Lung (tissue), 12 donors: ENCODE results near the gene IGLON5. TPM values are rescaled to one million over a fixed set of nuclear protein-coding genes. Genes with fewer than 3 reads are reported as not detected.

ENCODE experiments used
- ATAC-seq: fragments of 200-7000 bp; cut with Tn5 transposase; one replicate; pipeline ENCODE4 v1.9.1; 2020; ENCODE audit warnings: moderate number of reproducible peaks; ENCODE audit not compliant: insufficient read depth, low FRiP score
- DNase-seq, 3 donors: peaks; one replicate each; pipeline ENCODE4 v3.0.0-alpha.2; 2013 to 2017
- H3K27ac ChIP-seq, 2 donors: one replicate each; pipeline ENCODE4 v1.5.1; 2013; ENCODE audit warnings: mild to moderate bottlenecking in 2 of 2, moderate library complexity in 2 of 2, control low read depth in 1 of 2, inconsistent platforms in 1 of 2, low read depth in 1 of 2, low read length in 1 of 2
- H3K27me3 ChIP-seq, 3 donors: one replicate each; pipeline ENCODE4 v1.5.1; 2013; ENCODE audit warnings: low read length in 2 of 3; ENCODE audit not compliant: control insufficient read depth in 3 of 3, insufficient read depth in 3 of 3
- H3K36me3 ChIP-seq, 4 donors: one replicate each; pipeline ENCODE4 v1.5.1; 2013; ENCODE audit warnings: low read length in 4 of 4, mild to moderate bottlenecking in 1 of 4, moderate library complexity in 1 of 4; ENCODE audit not compliant: control insufficient read depth in 4 of 4, insufficient read depth in 4 of 4
- H3K4me1 ChIP-seq, 5 donors: one replicate each; pipeline ENCODE4 v1.5.1; 2013; ENCODE audit warnings: low read length in 5 of 5, mild to moderate bottlenecking in 2 of 5, moderate library complexity in 1 of 5; ENCODE audit not compliant: control insufficient read depth in 5 of 5, insufficient read depth in 5 of 5
- H3K4me3 ChIP-seq: one replicate; pipeline ENCODE4 v1.5.1; 2013; ENCODE audit warnings: mild to moderate bottlenecking, control low read depth, moderate library complexity
- H3K9ac ChIP-seq, 2 donors: one replicate each; pipeline ENCODE4 v1.5.1; 2013; ENCODE audit warnings: low read length in 2 of 2, control low read depth in 1 of 2; ENCODE audit not compliant: insufficient read depth in 1 of 2
- H3K9me3 ChIP-seq, 4 donors: one replicate each; pipeline ENCODE4 v1.5.1; 2013; ENCODE audit warnings: low read length in 3 of 4, mild to moderate bottlenecking in 1 of 4, moderate library complexity in 1 of 4; ENCODE audit not compliant: control insufficient read depth in 4 of 4, insufficient read depth in 3 of 4
- WGBS, 2 donors: extraction: QIAGEN DNeasy Blood & Tissue Kit; methylation state at CpG; one replicate each; pipeline ENCODE4 v1.1.7; 2013; 5-methylcytosine and 5-hydroxymethylcytosine counted together
- polyA plus RNA-seq, 2 donors: library from polyadenylated mRNA; stranded (reverse); fragments of 200-250 nt; gene quantifications; one replicate each; pipeline ENCODE4 v1.2.1, GENCODE V29; 2013
- total RNA-seq, 2 donors: library from RNA; depleted of rRNA in 1 of 2; stranded (reverse); fragments of >200 nt in 1 of 2; gene quantifications; one replicate each; pipeline ENCODE4 v1.2.1, GENCODE V29; 2014 to 2021
- TF ChIP-seq, protein P1 (sequence below): IDR thresholded peaks from 2 replicates; pipeline ENCODE4 v1.5.1; 2012; ENCODE audit warnings: mild to moderate bottlenecking; ENCODE audit errors: control extremely low read depth, extremely low read depth
- donor health status: control.
- donor health status: control.
- donor health status: Bipolar disorder and iron deficiency.
- donor health status: healthy.
- donor health status: DM: yes; HTN: yes; CAD: no.

The IGLON5 gene
- total and polyA plus RNA-seq, 4 donors = 0.09 to 0.43 (median 0.18) TPM; not detected in 1

DNA sequence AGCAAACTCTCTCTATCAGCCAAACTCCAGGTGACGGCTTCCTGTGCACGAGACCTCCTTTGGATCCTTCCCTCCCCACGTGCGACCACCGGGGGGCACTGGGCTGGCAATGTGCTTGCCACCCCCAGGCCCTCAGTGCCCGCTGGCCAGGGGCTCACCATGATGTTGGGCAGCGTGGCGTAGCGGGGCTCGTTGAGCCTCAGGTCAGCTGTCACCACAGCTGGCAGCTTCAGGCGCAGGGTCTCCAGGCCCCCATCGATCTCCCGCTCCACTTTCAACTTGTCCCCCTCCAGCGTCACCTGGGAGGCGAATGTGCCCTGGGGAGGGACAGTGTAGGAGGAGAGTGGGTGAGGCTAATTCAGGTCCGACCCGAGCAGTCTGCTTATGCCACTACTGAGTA, 35.3 kb downstream of the IGLON5 start:
- no peak overlapping the region for H3K9ac ChIP-seq
- no peak overlapping the region for H3K4me3 ChIP-seq
- ATAC-seq (no peak), DNase-seq (no peak)
- H3K27me3 ChIP-seq = no peaks in the 10 kb centered on the region
- 89 to 93% methylated on average over 17 of the region's 17 CpGs for WGBS, 2 donors
- no peaks in the 10 kb centered on the region for H3K9me3 ChIP-seq
- no peaks in the 10 kb centered on the region for H3K4me1 ChIP-seq
- no peak overlapping the region for H3K27ac ChIP-seq
- TF ChIP-seq, protein P1, sequence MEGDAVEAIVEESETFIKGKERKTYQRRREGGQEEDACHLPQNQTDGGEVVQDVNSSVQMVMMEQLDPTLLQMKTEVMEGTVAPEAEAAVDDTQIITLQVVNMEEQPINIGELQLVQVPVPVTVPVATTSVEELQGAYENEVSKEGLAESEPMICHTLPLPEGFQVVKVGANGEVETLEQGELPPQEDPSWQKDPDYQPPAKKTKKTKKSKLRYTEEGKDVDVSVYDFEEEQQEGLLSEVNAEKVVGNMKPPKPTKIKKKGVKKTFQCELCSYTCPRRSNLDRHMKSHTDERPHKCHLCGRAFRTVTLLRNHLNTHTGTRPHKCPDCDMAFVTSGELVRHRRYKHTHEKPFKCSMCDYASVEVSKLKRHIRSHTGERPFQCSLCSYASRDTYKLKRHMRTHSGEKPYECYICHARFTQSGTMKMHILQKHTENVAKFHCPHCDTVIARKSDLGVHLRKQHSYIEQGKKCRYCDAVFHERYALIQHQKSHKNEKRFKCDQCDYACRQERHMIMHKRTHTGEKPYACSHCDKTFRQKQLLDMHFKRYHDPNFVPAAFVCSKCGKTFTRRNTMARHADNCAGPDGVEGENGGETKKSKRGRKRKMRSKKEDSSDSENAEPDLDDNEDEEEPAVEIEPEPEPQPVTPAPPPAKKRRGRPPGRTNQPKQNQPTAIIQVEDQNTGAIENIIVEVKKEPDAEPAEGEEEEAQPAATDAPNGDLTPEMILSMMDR = no peak
- H3K36me3 ChIP-seq = peaks cover 0 to 36% (median 18%) of the 10 kb centered on the region in 4 donors

DNA sequence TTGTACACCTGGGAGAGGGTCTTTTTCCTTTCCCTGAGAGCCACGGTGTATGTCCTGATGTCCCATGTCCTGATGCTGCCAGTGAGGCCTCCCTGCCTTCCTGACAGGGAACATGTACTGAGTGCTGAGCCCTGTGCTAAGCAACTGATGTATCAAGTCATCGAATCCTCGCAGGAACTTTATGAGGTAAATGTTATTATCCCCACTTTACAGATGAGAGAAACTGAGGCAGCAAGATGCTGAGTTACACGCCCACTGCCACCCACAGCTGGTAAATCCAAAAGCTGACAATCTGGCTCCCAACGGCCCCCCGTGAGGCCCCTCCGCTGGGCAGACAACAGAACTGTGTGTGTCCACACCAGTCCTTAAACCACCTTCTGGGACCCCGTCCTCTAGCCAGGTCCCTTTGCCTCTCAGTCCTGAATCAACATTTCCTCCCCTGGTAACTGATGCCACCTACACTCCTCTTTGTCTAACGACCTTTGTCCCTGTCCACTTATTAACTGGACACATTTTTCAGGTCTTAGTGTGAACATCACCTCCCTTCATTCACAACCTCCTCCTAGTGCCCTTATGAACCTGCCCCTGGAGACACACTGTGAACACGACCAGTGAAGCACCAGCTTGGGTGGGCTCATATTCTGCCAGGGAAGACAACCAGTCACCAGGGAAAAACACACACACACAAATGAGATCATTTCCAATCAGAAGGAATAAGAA, 35.9 kb downstream of the IGLON5 start:
- Histone ChIP-seq H3K36me3 (peaks cover 0 to 42% (median 21%) of the 10 kb centered on the region in 4 donors), H3K9me3 (no peaks in the 10 kb centered on the region), H3K4me1 (no peaks in the 10 kb centered on the region), H3K27me3 (no peaks in the 10 kb centered on the region), H3K9ac (no peak overlapping the region), H3K4me3 (no peak overlapping the region), H3K27ac (no peak overlapping the region)
- TF ChIP-seq, protein P1 = no peak
- no peak for ATAC-seq
- 82 to 86% methylated on average over 10 of the region's 10 CpGs for WGBS, 2 donors
- no peak for DNase-seq

DNA sequence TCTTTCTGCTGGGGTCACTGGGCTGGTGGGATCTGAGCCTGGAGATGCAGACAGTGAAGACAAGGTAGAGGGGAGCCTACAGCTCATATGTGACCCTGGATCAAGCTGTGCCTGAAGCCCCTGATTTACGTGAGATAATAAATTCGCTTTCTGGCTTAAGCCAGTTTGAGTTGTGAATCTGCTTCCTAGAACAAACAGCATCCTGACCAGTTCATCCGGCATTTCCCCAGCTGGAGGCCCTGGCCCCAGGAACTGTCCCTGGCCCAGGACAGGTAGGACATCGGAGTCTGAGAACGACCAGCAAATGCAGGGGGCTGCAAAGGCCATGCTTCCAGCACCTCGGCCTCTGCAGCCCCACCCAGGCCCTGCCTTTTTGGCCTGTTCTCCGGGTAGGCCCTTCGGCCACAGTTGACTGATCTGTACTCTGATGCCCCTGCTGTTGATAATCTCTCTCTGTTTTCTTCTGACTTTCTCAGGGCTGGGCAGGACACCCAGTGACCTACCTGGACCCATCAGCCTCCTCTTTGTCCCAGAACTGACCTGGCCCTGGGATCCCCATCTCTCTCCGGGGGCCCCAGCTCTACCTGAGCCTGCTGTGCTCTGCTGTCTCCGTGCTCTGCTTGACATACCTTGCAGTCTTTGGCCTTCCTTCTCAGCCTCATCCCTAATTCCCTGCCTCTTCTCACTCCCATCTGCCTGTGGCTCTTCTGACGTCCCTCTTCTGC, 40.0 kb downstream of the IGLON5 start:
- Histone ChIP-seq H3K27ac (no peak overlapping the region), H3K36me3 (peaks cover 0 to 37% (median 15%) of the 10 kb centered on the region in 4 donors)
- 96 to 97% methylated on average over 11 of the region's 11 CpGs for WGBS, 2 donors

More for the DNA sequence above, 40.0 kb downstream of the IGLON5 start:
- Histone ChIP-seq H3K9me3 (no peaks in the 10 kb centered on the region), H3K9ac (no peak overlapping the region), H3K4me3 (no peak overlapping the region), H3K27me3 (no peaks in the 10 kb centered on the region), H3K4me1 (peaks cover 0 to 6% (median 0%) of the 10 kb centered on the region in 5 donors)
- ATAC-seq (no peak), DNase-seq (no peak)
- TF ChIP-seq, protein P1 = no peak
